Adipose tissue (tissue), 3 donors: ENCODE measurements around the gene DYNC1I1. TPM values are rescaled to one million over a fixed set of nuclear protein-coding genes. Genes with fewer than 3 reads are reported as not detected.

Experiments
- H3K27ac ChIP-seq: one replicate; pipeline ENCODE4 v1.5.1; 2013; ENCODE audit warnings: low read depth, low read length
- WGBS, 3 donors: extraction: QIAGEN DNeasy Blood & Tissue Kit; methylation state at CpG; one replicate each; pipeline ENCODE4 v1.1.7; 2013; 5-methylcytosine and 5-hydroxymethylcytosine counted together
- polyA plus RNA-seq, 3 donors: library from polyadenylated mRNA; stranded (reverse); fragments of 200-250 nt; gene quantifications; one replicate each; pipeline ENCODE4 v1.2.3, GENCODE V29; 2013
- donor health status: healthy with polysubstance abuse.
- donor health status: Bipolar disorder and iron deficiency.
- donor health status: healthy.

The DYNC1I1 gene
- polyA plus RNA-seq, 3 donors: 0.58 to 4.8 (median 1.3) TPM

DNA sequence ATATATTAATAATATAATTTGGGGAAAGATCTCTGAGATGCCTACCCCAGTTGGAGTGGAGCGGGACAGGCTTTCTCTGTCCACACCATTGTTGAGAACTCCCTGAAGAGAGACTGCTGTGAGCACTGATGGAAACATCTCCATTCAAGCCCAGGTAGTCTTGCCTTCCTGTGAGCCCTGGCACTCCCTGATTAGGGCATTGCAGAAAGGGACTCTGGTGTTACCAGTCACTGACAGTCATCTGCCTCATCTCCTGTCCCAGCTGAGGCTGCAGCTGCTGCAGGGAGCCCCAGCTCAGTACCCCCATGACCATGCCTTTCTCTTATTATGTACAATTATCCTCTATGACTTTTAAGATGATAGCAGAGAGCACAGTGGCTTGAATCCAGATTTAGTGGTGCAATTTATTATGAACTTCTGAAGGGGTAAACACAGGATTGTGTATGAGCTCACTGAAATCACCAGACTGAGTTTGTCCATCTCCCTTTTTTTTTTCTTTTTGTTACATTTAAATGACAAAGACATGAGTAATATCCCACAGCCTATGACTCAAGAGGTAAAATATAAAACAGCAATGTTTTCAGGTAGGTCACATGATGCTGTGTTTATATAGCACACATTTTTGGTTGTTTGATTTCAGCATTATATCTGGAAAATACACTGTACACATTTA, 312.7 kb downstream of the DYNC1I1 start:
- no peak overlapping the region for H3K27ac ChIP-seq
- 95 to 98% (median 96%) methylated on average over 1 of the region's 1 CpG for WGBS, 3 donors

DNA sequence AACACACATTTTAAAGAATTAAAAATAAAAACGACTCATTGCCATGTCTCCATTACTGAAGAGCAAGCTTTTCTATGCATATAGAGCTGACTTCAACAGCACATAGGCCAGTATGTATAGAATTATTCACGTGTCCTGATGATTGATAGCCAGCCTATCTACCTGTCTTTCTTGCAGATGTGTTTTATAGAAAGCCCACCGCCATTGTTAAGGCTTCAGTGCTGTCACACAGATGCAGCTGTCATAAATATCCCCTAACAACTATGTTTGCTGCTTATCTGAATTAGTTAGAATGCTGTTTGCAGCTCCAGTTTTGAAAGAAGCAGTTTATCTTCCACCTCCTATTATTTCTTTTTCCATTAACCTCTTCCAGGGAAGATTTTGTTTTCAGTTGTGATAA, 313.6 kb downstream of the DYNC1I1 start:
- 50 to 75% (median 70%) methylated on average over 3 of the region's 3 CpGs for WGBS, 3 donors

DNA sequence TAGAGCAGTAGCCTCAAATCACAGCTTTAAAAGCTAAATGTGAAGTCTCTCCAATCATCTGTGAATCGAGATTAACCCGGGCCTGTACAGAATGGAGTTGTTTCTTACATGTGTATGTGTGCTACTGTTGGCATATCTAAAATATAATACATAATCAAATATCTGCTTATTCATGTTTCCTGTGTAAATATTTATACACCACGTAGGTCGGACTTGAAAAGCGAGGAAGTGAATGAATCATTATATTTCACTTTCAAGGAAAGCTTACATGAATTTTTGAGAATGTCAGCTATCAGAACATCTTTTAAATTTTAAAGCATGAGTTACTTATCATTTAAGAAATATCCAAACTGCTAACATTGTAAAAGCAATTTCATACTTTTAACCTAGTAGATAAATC, 316.2 kb downstream of the DYNC1I1 start:
- H3K27ac ChIP-seq: no peak overlapping the region
- WGBS, 3 donors: 33 to 76% (median 69%) methylated on average over 5 of the region's 5 CpGs

More for the DNA sequence above, 313.6 kb downstream of the DYNC1I1 start:
- no peak overlapping the region for H3K27ac ChIP-seq

DNA sequence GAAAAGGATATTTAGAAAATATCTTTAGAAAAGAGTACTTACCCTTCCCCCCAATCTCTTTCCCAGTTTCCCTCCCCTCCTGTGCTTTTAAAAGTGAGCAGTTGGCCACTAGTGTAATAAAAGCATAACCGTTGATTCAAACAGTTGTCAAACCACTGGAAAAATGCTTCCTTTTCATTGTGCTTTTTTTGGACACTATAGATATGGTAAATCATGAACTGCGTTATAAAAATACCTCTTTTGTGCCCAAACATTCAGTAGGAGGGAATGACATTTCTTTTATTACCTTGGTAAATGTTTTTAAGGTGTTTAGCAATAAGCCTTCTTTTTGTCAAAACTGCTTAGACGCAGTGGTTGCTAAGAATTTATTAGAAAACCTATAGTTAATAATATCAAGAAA, 317.2 kb downstream of the DYNC1I1 start:
- H3K27ac ChIP-seq: no peak overlapping the region
- 61 to 72% (median 72%) methylated on average over 3 of the region's 3 CpGs for WGBS, 3 donors

DNA sequence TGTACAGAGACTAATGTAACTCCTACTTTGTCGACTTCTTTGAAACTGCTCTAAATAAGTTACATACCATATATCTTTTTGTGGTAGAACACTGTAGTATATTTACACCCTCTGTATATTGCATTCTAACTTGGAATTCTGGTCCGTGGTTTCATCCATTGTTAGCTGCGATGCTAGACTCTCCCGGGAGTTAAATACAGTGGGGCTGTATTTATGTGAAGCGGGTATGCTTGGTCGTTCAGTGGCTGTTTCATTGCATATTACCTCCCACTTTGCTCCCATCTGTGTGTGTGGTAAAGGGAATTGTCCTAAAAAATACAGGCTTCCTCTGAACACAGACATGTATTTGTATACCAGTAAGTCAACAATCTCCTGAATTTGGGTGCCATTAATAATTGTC, 318.4 kb downstream of the DYNC1I1 start:
- WGBS, 3 donors: 81 to 86% (median 82%) methylated on average over 6 of the region's 6 CpGs
- H3K27ac ChIP-seq: no peak overlapping the region

DNA sequence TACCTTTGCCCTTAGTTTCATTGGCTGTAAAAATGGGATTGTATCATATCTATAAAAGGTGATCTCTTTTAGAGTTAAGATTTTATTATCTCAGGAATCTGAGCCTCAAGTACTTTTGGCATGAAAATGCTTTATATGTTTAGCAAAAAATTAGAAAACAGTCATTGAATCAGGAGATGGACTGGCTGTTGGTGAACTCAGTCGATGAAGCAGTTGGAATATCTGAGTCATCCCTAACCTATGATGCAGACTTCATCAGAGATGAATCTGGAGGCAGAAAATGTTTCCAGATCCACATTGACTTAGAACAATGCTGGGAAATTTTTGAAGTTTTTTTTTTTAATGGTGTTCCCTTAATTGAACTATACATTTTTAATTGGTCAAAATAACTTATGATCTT, 321.1 kb downstream of the DYNC1I1 start:
- no peak overlapping the region for H3K27ac ChIP-seq
- 49 to 83% (median 55%) methylated on average over 1 of the region's 1 CpG for WGBS, 3 donors

DNA sequence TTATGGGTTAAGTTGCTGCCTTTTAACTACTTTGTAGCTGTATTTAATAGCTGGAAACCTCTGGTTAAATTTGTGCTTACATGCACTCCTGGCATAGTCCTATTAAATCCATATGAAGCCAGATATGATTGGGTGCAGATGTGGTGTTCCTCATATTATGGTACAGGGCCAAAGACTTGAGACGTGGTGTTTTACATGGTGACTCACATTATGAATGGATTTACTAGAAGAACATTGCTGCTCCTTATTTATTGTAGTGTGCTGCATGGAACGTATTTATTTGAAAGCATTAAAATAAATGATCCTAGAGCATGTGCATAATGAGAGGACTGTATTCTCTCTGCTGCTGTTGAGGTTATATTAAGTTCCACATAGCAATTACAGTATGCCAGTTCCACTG, 325.5 kb downstream of the DYNC1I1 start:
- 67 to 80% (median 70%) methylated on average over 2 of the region's 2 CpGs for WGBS, 3 donors
- H3K27ac ChIP-seq: no peak overlapping the region

DNA sequence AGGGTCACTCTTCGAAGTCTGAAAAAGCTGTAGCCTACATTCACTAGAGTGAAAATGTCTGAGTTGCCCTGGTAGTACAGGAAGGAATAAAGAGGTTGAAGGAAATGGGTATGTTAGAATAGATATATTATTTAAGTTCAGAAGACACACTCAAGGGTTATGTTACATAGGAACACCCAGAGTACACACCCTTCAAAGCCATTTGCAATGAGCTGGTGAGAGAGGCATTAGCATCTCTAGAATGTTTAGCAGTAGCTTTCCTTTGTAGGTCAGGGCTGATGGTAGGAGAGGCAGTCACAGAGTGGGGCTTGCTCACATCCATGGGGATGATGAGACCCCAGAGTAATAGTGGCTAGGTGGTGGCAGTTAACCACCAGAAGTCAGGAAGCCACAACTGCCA, 328.4 kb downstream of the DYNC1I1 start:
- 65 to 80% (median 69%) methylated on average over 1 of the region's 1 CpG for WGBS, 3 donors
- no peak overlapping the region for H3K27ac ChIP-seq

DNA sequence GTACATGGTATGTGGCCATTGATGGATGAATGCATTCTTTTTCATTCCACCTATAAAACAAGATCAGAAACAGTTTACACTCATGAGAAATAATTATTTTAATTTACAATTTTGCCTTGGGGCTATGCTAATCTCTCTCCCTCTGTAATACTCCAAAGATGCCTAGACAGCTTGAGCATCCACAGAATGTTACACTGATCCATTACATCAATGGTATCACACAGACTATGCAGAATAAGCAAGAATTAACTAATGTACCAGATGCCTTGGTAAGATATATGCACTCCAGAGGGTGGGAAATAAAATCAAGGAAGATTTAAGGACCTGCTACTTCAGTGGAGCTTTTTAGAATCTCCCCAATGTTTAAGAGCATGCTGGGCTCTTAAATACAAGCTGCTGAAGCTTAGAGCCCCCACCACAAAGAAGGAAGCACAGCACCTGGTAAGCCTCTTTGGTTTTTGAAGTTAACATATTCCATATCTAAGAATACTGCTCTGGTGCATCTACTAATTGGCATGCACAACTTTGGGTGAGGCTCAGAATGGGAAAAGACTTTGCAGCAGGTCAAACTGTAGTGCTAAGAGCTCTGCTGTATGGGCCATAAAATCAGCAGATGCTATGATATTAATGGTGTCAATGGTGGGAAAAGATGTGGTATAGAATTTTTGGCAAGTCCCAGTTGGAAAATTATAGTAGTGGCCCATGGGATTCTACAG, 329.9 kb downstream of the DYNC1I1 start:
- H3K27ac ChIP-seq: no peak overlapping the region

DNA sequence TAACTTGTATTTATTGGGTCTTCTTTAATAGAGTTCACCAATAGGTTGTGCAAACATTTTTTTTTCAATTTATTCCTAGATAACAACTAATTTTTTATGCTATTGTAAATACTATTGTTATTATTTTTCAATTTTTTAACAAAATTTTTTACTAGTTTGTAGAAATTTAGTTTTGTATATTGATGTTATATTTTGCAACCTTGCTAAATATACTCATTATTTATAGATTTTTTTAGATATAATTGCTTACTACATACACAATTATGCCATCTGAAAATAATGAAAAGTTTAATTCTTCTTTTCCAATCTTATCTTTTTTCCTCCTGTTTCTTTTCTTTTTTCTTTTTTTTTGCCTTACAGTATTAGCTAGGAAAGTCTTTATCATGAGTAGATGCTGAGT, 332.6 kb downstream of the DYNC1I1 start:
- no peak overlapping the region for H3K27ac ChIP-seq

DNA sequence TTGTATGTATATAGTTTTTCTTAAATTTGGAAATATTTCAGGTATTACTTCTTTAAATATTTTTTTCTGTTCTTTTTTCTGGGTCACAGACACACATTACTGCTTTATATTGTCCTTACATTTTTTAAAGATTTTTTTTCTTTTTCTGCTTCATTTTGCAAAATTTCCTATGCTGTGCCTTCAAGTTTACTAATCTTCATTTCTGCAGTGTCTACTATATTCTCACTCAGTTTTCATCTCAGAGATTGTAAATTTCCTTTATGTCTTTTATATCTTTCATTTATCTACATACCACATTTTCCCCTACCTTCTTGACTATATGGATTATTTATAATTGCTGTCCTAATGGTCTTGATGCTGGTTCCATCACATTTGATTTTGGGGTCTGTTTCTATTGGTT, 339.1 kb downstream of the DYNC1I1 start:
- no peak overlapping the region for H3K27ac ChIP-seq

DNA sequence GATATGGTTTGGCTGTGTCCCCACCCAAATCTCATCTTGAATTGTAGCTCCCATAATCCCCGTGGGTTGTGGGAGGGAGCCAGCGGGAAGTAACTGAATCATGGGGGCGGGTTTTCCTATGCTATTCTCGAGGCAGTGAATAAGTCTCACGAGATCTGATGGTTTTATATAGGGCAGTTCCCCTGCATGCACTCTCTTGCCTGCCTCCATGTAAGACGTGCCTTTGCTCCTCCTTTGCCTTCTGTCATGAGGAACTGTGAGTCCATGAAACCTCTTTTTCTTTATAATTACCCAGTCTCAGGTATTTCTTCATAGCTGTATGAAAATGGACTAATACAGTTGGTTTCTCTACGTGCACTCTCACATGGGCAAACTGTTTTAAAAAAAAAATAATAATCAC, 341.8 kb downstream of the DYNC1I1 start:
- no peak overlapping the region for H3K27ac ChIP-seq
- 86 to 88% (median 87%) methylated on average over 7 of the region's 7 CpGs for WGBS, 3 donors

DNA sequence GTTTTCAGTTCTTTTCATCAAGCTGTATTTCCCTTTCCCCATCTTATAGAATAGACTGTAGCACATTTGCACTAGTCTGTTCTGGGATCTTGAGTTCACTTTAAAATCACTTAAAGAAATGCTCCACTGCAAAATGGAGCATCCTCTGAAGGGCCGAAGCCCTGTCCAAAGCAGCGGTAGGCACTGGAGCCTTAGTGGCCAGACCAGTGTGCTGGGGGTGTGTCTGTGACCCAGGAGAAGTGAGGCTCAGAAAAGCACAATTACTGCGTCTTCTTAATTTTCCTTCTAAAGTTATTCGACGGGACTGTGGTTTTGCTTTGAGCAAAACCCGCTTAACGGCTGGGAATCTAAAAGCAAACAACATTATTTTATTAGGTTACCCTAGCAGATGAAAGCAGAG, 343.8 kb downstream of the DYNC1I1 start:
- 84 to 92% (median 88%) methylated on average over 7 of the region's 7 CpGs for WGBS, 3 donors
- no peak overlapping the region for H3K27ac ChIP-seq

DNA sequence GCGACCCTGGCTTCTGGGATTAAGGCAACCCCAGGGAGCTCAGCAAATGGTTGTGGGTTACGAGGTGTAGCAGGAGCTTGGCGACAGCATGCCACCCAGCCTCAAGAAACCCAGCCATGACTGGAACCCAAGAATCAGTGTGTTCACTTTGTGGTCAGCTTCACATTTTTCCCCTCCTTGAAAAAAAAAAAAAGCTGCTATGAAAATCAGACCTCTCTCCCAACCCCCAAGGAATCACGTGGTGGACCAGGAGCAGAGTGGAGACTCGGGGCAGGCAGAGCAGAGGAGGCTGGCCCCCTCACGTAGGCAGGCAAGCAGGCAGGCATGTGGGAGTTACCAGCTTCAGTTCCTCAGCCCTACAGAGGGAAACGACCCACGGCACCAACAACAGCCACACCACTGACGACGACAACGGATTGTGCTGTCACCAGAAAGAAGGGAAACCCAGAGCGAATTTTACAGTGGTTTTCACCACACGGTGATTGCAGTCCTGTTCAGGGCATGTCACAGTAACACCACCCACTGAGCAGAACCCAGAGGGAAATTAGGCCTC, 346.2 kb downstream of the DYNC1I1 start:
- no peak overlapping the region for H3K27ac ChIP-seq
- WGBS, 3 donors: 81 to 85% (median 82%) methylated on average over 13 of the region's 13 CpGs

DNA sequence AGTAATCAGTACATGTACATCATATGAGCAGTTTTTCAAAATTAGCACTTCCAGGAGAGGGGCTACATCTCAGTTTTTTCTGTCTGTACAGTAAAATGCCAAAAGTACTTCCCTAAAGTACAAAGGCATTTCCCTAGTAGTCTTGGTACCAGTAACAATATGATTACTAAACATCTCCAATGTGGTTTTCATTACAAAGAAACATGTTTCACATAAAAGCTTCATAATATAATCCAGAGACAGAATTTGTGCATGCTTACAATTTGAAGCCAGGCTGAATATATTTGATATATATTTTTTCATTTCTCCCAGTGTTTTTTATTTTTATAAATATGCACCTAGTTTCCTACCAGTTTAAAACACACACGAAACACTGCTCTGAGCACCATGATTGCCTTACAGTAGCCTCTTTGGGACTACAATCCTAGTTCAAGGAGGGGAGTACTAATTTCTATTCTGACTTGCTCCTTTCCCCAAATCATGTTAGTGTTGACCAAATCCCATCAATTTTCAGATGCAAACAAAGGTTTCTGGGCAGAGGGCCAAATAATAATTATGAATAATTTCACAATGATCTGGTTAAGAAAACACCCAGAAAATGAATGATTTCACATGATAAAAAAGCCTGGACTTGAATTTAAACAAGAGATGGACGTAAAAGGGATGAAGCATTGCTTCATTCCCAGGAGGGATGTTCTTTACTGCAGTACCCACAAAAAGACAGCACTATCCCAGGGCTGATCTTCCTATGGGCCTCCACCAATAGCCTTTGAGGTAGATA, 348.3 kb downstream of the DYNC1I1 start:
- WGBS, 3 donors: 62 to 83% (median 62%) methylated on average over 2 of the region's 2 CpGs
- no peak overlapping the region for H3K27ac ChIP-seq

DNA sequence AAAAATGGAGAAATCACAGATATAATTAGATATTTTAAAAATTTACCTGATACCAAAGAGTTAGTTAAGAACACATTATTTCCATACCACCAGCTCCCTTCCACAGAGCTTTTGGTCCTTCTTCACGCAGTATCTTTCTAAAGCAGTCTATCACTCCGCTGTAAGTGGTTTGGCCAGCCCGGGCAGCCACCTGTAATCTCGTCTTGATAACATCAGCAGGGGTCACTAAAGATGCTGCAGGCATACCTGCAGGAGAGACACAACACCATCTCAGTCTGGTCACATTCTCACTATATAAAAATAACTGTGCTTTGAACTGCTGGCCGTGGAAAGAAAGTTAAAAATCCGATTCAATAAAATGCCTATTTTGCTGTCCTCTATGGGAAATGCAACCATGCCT, 349.4 kb downstream of the DYNC1I1 start:
- WGBS, 3 donors: 90 to 92% (median 92%) methylated on average over 6 of the region's 6 CpGs

DNA sequence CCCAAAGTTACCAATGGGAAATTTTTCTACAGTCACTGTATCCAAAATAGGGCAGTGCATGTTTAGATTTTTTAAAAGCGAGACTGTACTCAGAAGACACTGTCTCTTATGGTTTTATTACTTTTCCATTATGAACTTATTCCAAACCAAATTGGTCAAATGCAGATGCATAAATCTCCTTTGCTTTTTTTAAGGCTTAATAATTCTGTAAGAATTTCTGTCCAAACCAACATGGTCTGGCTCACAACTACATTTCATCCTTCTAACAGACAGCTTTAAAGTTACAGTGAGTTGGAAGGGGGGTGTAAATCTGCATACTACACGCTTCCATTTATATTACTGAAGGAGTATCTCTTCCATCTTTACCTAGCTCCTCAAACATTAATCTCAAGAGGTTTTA, 350.4 kb downstream of the DYNC1I1 start:
- 90 to 92% (median 90%) methylated on average over 2 of the region's 2 CpGs for WGBS, 3 donors

More for the DNA sequence above, 349.4 kb downstream of the DYNC1I1 start:
- no peak overlapping the region for H3K27ac ChIP-seq

DNA sequence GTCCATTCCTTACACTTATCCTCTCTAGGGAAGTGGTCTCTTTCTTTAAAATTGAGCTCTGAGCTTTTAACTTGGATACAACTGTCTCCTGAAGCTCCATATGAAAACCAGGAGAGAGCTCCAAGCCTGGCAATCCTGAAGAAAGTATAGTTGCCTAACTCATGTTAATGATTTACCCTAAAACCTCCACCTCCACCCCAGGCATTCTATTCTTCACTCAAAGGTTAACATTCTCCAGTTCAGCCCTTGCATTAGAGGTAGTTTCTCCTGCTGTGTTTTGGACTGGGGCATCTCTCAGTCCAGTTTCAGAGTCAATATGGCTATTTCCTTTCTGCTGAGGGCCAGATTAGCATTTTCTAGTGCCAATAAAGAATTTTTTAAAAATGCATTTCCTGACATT, 354.0 kb downstream of the DYNC1I1 start:
- H3K27ac ChIP-seq: no peak overlapping the region

More for the DNA sequence above, 350.4 kb downstream of the DYNC1I1 start:
- no peak overlapping the region for H3K27ac ChIP-seq

DNA sequence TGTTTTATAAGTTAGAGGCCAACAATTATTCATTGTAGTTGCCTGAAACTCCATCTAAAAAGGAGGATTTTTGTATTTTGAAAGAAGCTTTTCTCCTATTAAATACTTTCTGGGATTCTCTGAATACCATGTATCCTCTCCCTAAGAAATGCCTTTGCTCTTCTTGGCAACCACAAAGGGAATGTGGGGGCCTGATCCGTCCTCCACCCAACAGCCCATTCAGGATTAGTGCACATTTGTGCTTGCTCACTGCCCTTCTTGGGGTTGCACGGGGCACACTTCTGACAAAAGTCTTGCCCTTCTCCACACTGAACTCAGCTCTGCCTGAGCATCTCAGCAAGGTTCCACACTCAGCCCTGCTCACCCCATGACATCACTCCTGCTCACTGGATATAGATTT, 355.4 kb downstream of the DYNC1I1 start:
- H3K27ac ChIP-seq: no peak overlapping the region
- 75 to 93% (median 77%) methylated on average over 2 of the region's 2 CpGs for WGBS, 3 donors
